SK-N-SH treated with all-trans-retinoic acid at 6 μM for 48 hours (cell line): ENCODE data around the gene ARHGAP10.

Source experiments
- ARNTL ChIP-seq: fragments of 450-650 bp; formaldehyde crosslinking; IDR thresholded peaks from 2 replicates; pipeline ENCODE4 v1.5.0; 2020; ENCODE audit warnings: low read depth, mild to moderate bottlenecking, moderate library complexity, borderline replicate concordance
- CSDC2 ChIP-seq: fragments of 250-450 bp; sonication (Bioruptor Pico); IDR thresholded peaks from 2 replicates; pipeline ENCODE4 v1.5.0; 2020; ENCODE audit warnings: mild to moderate bottlenecking, moderate library complexity
- GLIS3 ChIP-seq: fragments of 250-450 bp; sonication (Bioruptor Pico); IDR thresholded peaks from 2 replicates; pipeline ENCODE4 v1.5.0; 2020; ENCODE audit warnings: mild to moderate bottlenecking, moderate library complexity
- ISL1 ChIP-seq: fragments of 250-450 bp; sonication (Bioruptor Pico); IDR thresholded peaks from 2 replicates; pipeline ENCODE4 v2.1.2; 2022; ENCODE audit warnings: mild to moderate bottlenecking, moderate library complexity
- PATZ1 ChIP-seq: fragments of 250-450 bp; sonication (Bioruptor Pico); IDR thresholded peaks from 2 replicates; pipeline ENCODE4 v1.8.0; 2020; ENCODE audit warnings: mild to moderate bottlenecking, moderate library complexity, borderline replicate concordance
- POU6F1 ChIP-seq: fragments of 250-450 bp; sonication (Bioruptor Pico); IDR thresholded peaks from 2 replicates; pipeline ENCODE4 v1.8.0; 2021; ENCODE audit warnings: low read depth, mild to moderate bottlenecking, moderate library complexity, borderline replicate concordance
- ZFP3 ChIP-seq: fragments of 250-450 bp; sonication (Bioruptor Pico); IDR thresholded peaks from 2 replicates; pipeline ENCODE4 v1.5.0; 2020; ENCODE audit warnings: mild to moderate bottlenecking, moderate library complexity
- ZFP30 ChIP-seq: fragments of 450-650 bp; formaldehyde crosslinking; IDR thresholded peaks from 2 replicates; pipeline ENCODE4 v1.5.0; 2022; ENCODE audit warnings: mild to moderate bottlenecking, moderate library complexity
- ZNF70 ChIP-seq: fragments of 450-650 bp; formaldehyde crosslinking; IDR thresholded peaks from 2 replicates; pipeline ENCODE4 v1.5.0; 2020; ENCODE audit warnings: mild to moderate bottlenecking, moderate library complexity

DNA sequence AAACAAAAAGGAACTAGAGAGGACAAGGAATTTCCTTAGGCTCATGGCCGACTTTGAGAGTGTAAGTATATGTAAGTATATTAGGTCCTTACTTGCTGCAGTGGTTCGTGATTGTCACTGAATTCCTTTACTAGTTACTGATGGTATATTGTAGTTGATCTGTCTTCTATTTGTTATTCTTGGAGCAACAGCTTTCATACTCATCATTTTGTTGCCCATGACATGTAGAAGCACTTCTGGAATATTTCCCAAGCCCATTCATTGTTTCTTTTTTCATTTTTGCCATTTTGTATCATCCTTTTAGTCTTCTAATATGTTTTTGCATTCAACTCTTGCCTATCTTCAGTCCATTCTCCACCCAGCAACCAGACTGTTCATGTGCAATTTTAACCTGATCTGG, 170.0 kb downstream of the ARHGAP10 start:
- TF ChIP-seq ARNTL (CRISPR knock-in tag) (no peak), ZFP3 (CRISPR knock-in tag) (no peak), ISL1 (CRISPR knock-in tag) (no peak), ZFP30 (CRISPR knock-in tag) (no peak), GLIS3 (CRISPR knock-in tag) (no peak), POU6F1 (no peak), ZNF70 (CRISPR knock-in tag) (no peak), CSDC2 (CRISPR knock-in tag) (no peak), PATZ1 (no peak)
